GM12878 (cell line): ENCODE measurements around the gene CNNM1. TPM values are rescaled to one million over a fixed set of nuclear protein-coding genes. Genes with fewer than 3 reads are reported as not detected.

Experiments used
- ATAC-seq: fragments of 200-7000 bp; cut with Tn5 transposase; 3 replicates; pipeline ENCODE4 v1.9.1; 2020; ENCODE audit warnings: mild to moderate bottlenecking, moderate library complexity
- BruUV-seq: library from RNA; stranded (reverse); fragments of 400-500 nt; replicated peaks from 2 replicates; lab custom pipeline; 2021; lab: Mats Ljungman, UMichigan
- CTCF ChIA-PET: fragments of 300-600 bp; sonication (Branson Sonifier 250); formaldehyde crosslinking; extraction: SDS; loops from one replicate; lab custom pipeline; 2021; ENCODE audit warnings: inconsistent platforms; lab: Yijun Ruan, JAX
- POLR2A ChIA-PET: fragments of 350-600 bp; formaldehyde crosslinking; extraction: SDS; loops from one replicate; lab custom pipeline; 2021; ENCODE audit warnings: inconsistent platforms; lab: Charles Lee
- RAD21 ChIA-PET: fragments of 300-600 bp; sonication (Branson Sonifier 250); formaldehyde crosslinking; loops from one replicate; lab custom pipeline; 2023; ENCODE audit warnings: antibody characterized with exemption; ENCODE audit not compliant: unreplicated experiment; lab: Charles Lee
- SMC1A ChIA-PET: fragments of 300-600 bp; sonication (Branson Sonifier 250); formaldehyde crosslinking; loops from one replicate; lab custom pipeline; 2023; ENCODE audit not compliant: unreplicated experiment, uncharacterized antibody; lab: Charles Lee
- DNase-seq: peaks from one replicate; pipeline ENCODE4 v3.0.0-alpha.2; 2011; ENCODE audit warnings: low read depth, low spot score
- FAIRE-seq: peaks from 3 replicates; lab custom pipeline; 2011; peaks lifted over from hg19 to GRCh38; lab: Jason Lieb, UNC
- H2AFZ ChIP-seq: 2 replicates; pipeline ENCODE4 v1.6.0; 2011; ENCODE audit warnings: low read depth, low read length, control low read depth; ENCODE audit not compliant: control insufficient read depth
- H3K27ac ChIP-seq: 2 replicates; pipeline ENCODE4 v1.5.1; 2011; ENCODE audit warnings: control low read depth; ENCODE audit not compliant: control insufficient read depth, insufficient read depth
- H3K27me3 ChIP-seq, 2 experiments: replicated peaks in 1 of 2; 2 replicates each; pipeline versions ENCODE4 v1.6.0 to v1.6.1; 2011; ENCODE audit warnings: low read length in 1 of 2; ENCODE audit not compliant: control insufficient read depth in 2 of 2, insufficient read depth in 2 of 2
- H3K36me3 ChIP-seq, 2 experiments: 2 replicates each; pipeline ENCODE4 v1.5.1; 2011; ENCODE audit warnings: low read length in 1 of 2; ENCODE audit not compliant: control insufficient read depth in 2 of 2, insufficient read depth in 2 of 2
- H3K4me1 ChIP-seq: 2 replicates; pipeline ENCODE4 v1.6.1; 2011; ENCODE audit warnings: mild to moderate bottlenecking, low read length, moderate library complexity, mixed read lengths; ENCODE audit not compliant: control insufficient read depth, insufficient read depth
- H3K4me2 ChIP-seq: 2 replicates; pipeline ENCODE4 v1.6.0; 2011; ENCODE audit warnings: control low read depth; ENCODE audit not compliant: control insufficient read depth, insufficient read depth
- H3K4me3 ChIP-seq: fragments of 200-600 bp; sonication (generic); 2 replicates; pipeline ENCODE4 v1.5.1; 2016
- H3K79me2 ChIP-seq: 2 replicates; pipeline ENCODE4 v1.6.0; 2011; ENCODE audit warnings: low read length; ENCODE audit not compliant: control insufficient read depth, insufficient read depth
- H3K9ac ChIP-seq: 2 replicates; pipeline ENCODE4 v1.8.0; 2011; ENCODE audit warnings: low read length, control low read depth, mixed read lengths; ENCODE audit not compliant: control insufficient read depth, insufficient read depth
- H3K9me3 ChIP-seq: replicated peaks from 3 replicates; pipeline ENCODE4 v1.5.1; 2011; ENCODE audit warnings: mild to moderate bottlenecking, low read length; ENCODE audit not compliant: control insufficient read depth, insufficient read depth
- H4K20me1 ChIP-seq: 2 replicates; pipeline ENCODE4 v1.6.0; 2011; ENCODE audit not compliant: control insufficient read depth, insufficient read depth
- BCLAF1 ChIP-seq: fragments of 450-650 bp; IDR thresholded peaks from 2 replicates; pipeline ENCODE4 v1.6.1; 2017; ENCODE audit warnings: antibody characterized with exemption, mild to moderate bottlenecking, moderate library complexity
- CBFB ChIP-seq: IDR thresholded peaks from 2 replicates; pipeline ENCODE4 v1.6.1; 2016; ENCODE audit warnings: antibody characterized with exemption, low read depth
- FOXK2 ChIP-seq: fragments of 450-650 bp; IDR thresholded peaks from 2 replicates; pipeline ENCODE4 v1.6.1; 2017; ENCODE audit warnings: mild to moderate bottlenecking, moderate library complexity
- IRF3 ChIP-seq: fragments of 450-650 bp; IDR thresholded peaks from 2 replicates; pipeline ENCODE4 v1.6.1; 2014; ENCODE audit warnings: mild to moderate bottlenecking
- NFIC ChIP-seq: IDR thresholded peaks from 2 replicates; pipeline ENCODE4 v1.6.1; 2012; ENCODE audit warnings: low read depth, mild to moderate bottlenecking, inconsistent platforms, low read length, moderate library complexity
- PAX8 ChIP-seq: fragments of 450-650 bp; IDR thresholded peaks from 2 replicates; pipeline ENCODE4 v1.6.1; 2017; ENCODE audit warnings: mild to moderate bottlenecking, moderate library complexity
- RELA ChIP-seq: fragments of 450-650 bp; IDR thresholded peaks from 2 replicates; pipeline ENCODE4 v1.8.0; 2014; ENCODE audit warnings: borderline replicate concordance; ENCODE audit not compliant: partially characterized antibody
- STAT3 ChIP-seq: IDR thresholded peaks from 2 replicates; pipeline ENCODE4 v1.6.1; 2011; ENCODE audit warnings: low read depth, low read length, improper control_type of control experiment
- USF2 ChIP-seq: IDR thresholded peaks from 2 replicates; pipeline ENCODE4 v1.6.1; 2011; ENCODE audit warnings: low read depth, low read length, improper control_type of control experiment, borderline replicate concordance
- ZBED1 ChIP-seq: IDR thresholded peaks from 2 replicates; pipeline ENCODE4 v1.6.1; 2016; ENCODE audit warnings: borderline replicate concordance
- whole genome bisulfite sequencing: methylation state at CpG from one replicate; pipeline ENCODE4 v1.1.6; 2016; ENCODE audit warnings: low lambda C conversion rate; ENCODE audit not compliant: insufficient replicate concordance, insufficient coverage; ENCODE audit errors: missing lambda C conversion rate; 5-methylcytosine and 5-hydroxymethylcytosine counted together
- in situ Hi-C: fragments of 300-500 bp; cut with MboI; formaldehyde crosslinking; loops from 9 replicates; pipeline ENCODE4 v1.14.3; 2018; ENCODE audit warnings: mixed read lengths
- intact Hi-C: fragments of 100-400 bp; cut with micrococcal nuclease; formaldehyde crosslinking; loops from one replicate; pipeline ENCODE4 v1.14.2; 2022; ENCODE audit not compliant: unreplicated experiment
- polyA plus RNA-seq, 11 experiments: library from polyadenylated mRNA; depleted of rRNA in 4 of 11; unstranded in 6 of 11; stranded (reverse) in 5 of 11; fragments of >200 nt; fragmentation: Nextera tagmentation in 4 of 11; fragmentation: Illumina TruSeq in 1 of 11; extraction: Ambion mirVana in 4 of 11; extraction: Trizol in 1 of 11; gene quantifications; 1 replicate in 1 of 11; 2 replicates in 10 of 11; pipeline versions ENCODE4 v1.2.1 to v1.2.3, GENCODE V29; 2011 to 2016; ENCODE audit warnings: inconsistent platforms in 2 of 11, missing spikeins in 2 of 11, low read depth in 1 of 11
- total RNA-seq, 4 experiments: library from RNA; depleted of rRNA in 3 of 4; stranded (reverse); fragments of >200 nt in 3 of 4; fragmentation: Illumina TruSeq in 1 of 4; extraction: Trizol in 1 of 4; gene quantifications; 2 replicates each; pipeline versions ENCODE4 v1.2.1 to v1.2.3, GENCODE V29; 2013 to 2021

Gene CNNM1
- total and polyA plus RNA-seq, 10 of the 15 experiments (the other 5 are each of a cell fraction or from before 2014, with no cell fraction given): 0.01 TPM; not detected in 9

- BruUV-seq: no TSS peak
- SMC1A ChIA-PET: no interaction called here
Measured at GRCh38 chr10:99399664-99400063, 70.5 kb downstream of the CNNM1 start.

More at GRCh38 chr10:99399664-99400063, 70.5 kb downstream of the CNNM1 start:
- WGBS: 97% methylated on average over 3 of the region's 3 CpGs
- no peak overlapping the region for H3K4me2 ChIP-seq
- ChIA-PET RAD21 (no interaction called here), CTCF (interaction anchor here (1.4 kb wide), 1 partner anchor 37 kb away, joined by 3 read pairs; no protein-coding TSS in a partner anchor)
- H3K27ac ChIP-seq: no peak overlapping the region
- DNase-seq (no peak), ATAC-seq (no peak)
- no peaks in the 10 kb centered on the region for H3K9me3 ChIP-seq
- H3K4me1 ChIP-seq: no peaks in the 10 kb centered on the region
- no peaks in the 10 kb centered on the region for H4K20me1 ChIP-seq
- in situ Hi-C loops: no loop called here
- H3K4me3 ChIP-seq: no peak overlapping the region
- no peak overlapping the region for H3K9ac ChIP-seq
- no peaks in the 10 kb centered on the region for H3K27me3 ChIP-seq
- no peak overlapping the region for H2AFZ ChIP-seq
- no peaks in the 10 kb centered on the region for H3K79me2 ChIP-seq
- TF ChIP-seq RELA (no peak), ZBED1 (no peak), IRF3 (no peak), PAX8 (no peak), STAT3 (no peak), CBFB (no peak), NFIC (no peak), USF2 (no peak), BCLAF1 (no peak), FOXK2 (no peak)
- TF ChIP-seq, all 136 proteins: peak for 0
- POLR2A ChIA-PET: no interaction called here
- intact Hi-C loops: no loop called here
- no peak for FAIRE-seq
- peaks cover 18 to 19% of the 10 kb centered on the region in 2 experiments; a peak in 3 of 4 replicates for H3K36me3 ChIP-seq
